HUDEP-2 (cell line): ENCODE data around the gene POSTN.

ENCODE experiments used
- DNase-seq, 76 experiments: peaks; one replicate each; lab custom pipeline; 2025; ENCODE audit not compliant: unreplicated experiment in 76 of 76; lab: John Stamatoyannopoulos, UW

Gene POSTN

GRCh38 chr13:37598597-37598996 lies at the start of gene POSTN:
Gene POSTN (minus strand): TSS chr13:37598768. CDS start chr13:37598726, 42 bp downstream.
- DNase-seq = no peak

- no peak for DNase-seq
Measured at GRCh38 chr13:37647031-37647650, 48.6 kb upstream of the POSTN start.

- DNase-seq = no peak
Measured at GRCh38 chr13:37646531-37646930, 48.0 kb upstream of the POSTN start.

- no peak for DNase-seq
Measured at GRCh38 chr13:37645181-37645740, 46.7 kb upstream of the POSTN start.

- DNase-seq = no peak
Measured at GRCh38 chr13:37641391-37641790, 42.8 kb upstream of the POSTN start.

GRCh38 chr13:37640499-37640898 lies 41.9 kb upstream of the POSTN start:
- peak in 5 of 76 experiments; percentile 2 to 25 (median 3) for DNase-seq

GRCh38 chr13:37636701-37637100 lies 38.1 kb upstream of the POSTN start:
- peak in 4 of 76 experiments; percentile 4 to 26 (median 15) for DNase-seq

- DNase-seq = no peak
Measured at GRCh38 chr13:37632294-37632693, 33.7 kb upstream of the POSTN start.

- DNase-seq = no peak
Measured at GRCh38 chr13:37627428-37627827, 28.9 kb upstream of the POSTN start.

- no peak for DNase-seq
Measured at GRCh38 chr13:37621811-37622361, 23.3 kb upstream of the POSTN start.

GRCh38 chr13:37618554-37618953 lies 20.0 kb upstream of the POSTN start:
- no peak for DNase-seq

- no peak for DNase-seq
Measured at GRCh38 chr13:37617173-37617572, 18.6 kb upstream of the POSTN start.

GRCh38 chr13:37616131-37616530 lies 17.6 kb upstream of the POSTN start:
- DNase-seq = no peak

GRCh38 chr13:37615276-37615675 lies 16.7 kb upstream of the POSTN start:
- DNase-seq = no peak

- no peak for DNase-seq
Measured at GRCh38 chr13:37613638-37614037, 15.1 kb upstream of the POSTN start.

- no peak for DNase-seq
Measured at GRCh38 chr13:37613236-37613635, 14.7 kb upstream of the POSTN start.

- DNase-seq = no peak
Measured at GRCh38 chr13:37608750-37609339, 10.3 kb upstream of the POSTN start.

GRCh38 chr13:37602733-37603381 lies 4.3 kb upstream of the POSTN start:
- peak in 1 of 76 experiments; percentile 2 for DNase-seq

- no peak for DNase-seq
Measured at GRCh38 chr13:37601648-37602440, 3.3 kb upstream of the POSTN start.

GRCh38 chr13:37599519-37599918 lies 951 bp upstream of the POSTN start:
- DNase-seq = no peak
